Panc1 (cell line): ENCODE data around the gene EFNA2. TPM values are rescaled to one million over a fixed set of nuclear protein-coding genes. Genes with fewer than 3 reads are reported as not detected.
A peak's percentile ranks its signal among the peaks of the same experiment; 100 is the strongest.

Experiments
- ATAC-seq: fragments of 200-7000 bp; cut with Tn5 transposase; 2 replicates; pipeline ENCODE4 v1.9.1; 2020; ENCODE audit warnings: mild to moderate bottlenecking, moderate library complexity
- BruUV-seq: library from RNA; stranded (reverse); fragments of 400-500 nt; replicated peaks from 2 replicates; lab custom pipeline; 2021; lab: Mats Ljungman, UMichigan
- CTCF ChIA-PET: fragments of 300-600 bp; sonication (Branson Sonifier 250); formaldehyde crosslinking; loops from one replicate; lab custom pipeline; 2022; ENCODE audit warnings: antibody characterized with exemption; lab: Charles Lee
- POLR2A ChIA-PET: fragments of 300-600 bp; sonication (Branson Sonifier 250); formaldehyde crosslinking; loops from one replicate; lab custom pipeline; 2022; ENCODE audit warnings: antibody characterized with exemption; lab: Charles Lee
- DNase-seq: peaks from one replicate; pipeline ENCODE4 v3.0.0-alpha.2; 2010; ENCODE audit warnings: low read depth, low spot score
- H3K27ac ChIP-seq: 2 replicates; pipeline ENCODE4 v1.5.1; 2011; ENCODE audit warnings: mild to moderate bottlenecking, low read length, inconsistent platforms
- H3K27me3 ChIP-seq: fragments of 200-500 bp; sonication (Bioruptor generic); 2 replicates; pipeline ENCODE4 v1.6.0; 2014; ENCODE audit warnings: low read length, inconsistent platforms; ENCODE audit not compliant: control insufficient read depth, insufficient read depth
- H3K36me3 ChIP-seq: fragments of 200-500 bp; sonication (Bioruptor generic); 2 replicates; pipeline ENCODE4 v1.5.1; 2014; ENCODE audit warnings: inconsistent platforms, mild to moderate bottlenecking, low read length, moderate library complexity; ENCODE audit not compliant: control insufficient read depth, insufficient read depth
- H3K4me1 ChIP-seq: 2 replicates; pipeline ENCODE4 v1.5.1; 2011; ENCODE audit warnings: inconsistent platforms, mild to moderate bottlenecking, low read length, moderate library complexity; ENCODE audit not compliant: control insufficient read depth, insufficient read depth
- H3K4me3 ChIP-seq, 2 experiments: 2 replicates each; pipeline ENCODE4 v1.5.1; 2011 to 2012; ENCODE audit warnings: low read depth in 2 of 2, low read length in 2 of 2, mild to moderate bottlenecking in 2 of 2, inconsistent platforms in 1 of 2, moderate library complexity in 1 of 2
- H3K9me3 ChIP-seq: fragments of 200-500 bp; sonication (Bioruptor generic); 2 replicates; pipeline ENCODE4 v1.5.1; 2014; ENCODE audit warnings: low read depth, mild to moderate bottlenecking, inconsistent platforms, low read length, moderate library complexity; ENCODE audit not compliant: control insufficient read depth, insufficient read depth
- POLR2AphosphoS5 ChIP-seq: IDR thresholded peaks from 2 replicates; pipeline ENCODE4 v1.6.1; 2012; ENCODE audit warnings: mild to moderate bottlenecking, low read depth, low read length, moderate library complexity
- SIN3A ChIP-seq: IDR thresholded peaks from 2 replicates; pipeline ENCODE4 v1.6.1; 2012; ENCODE audit warnings: low read depth, mild to moderate bottlenecking, low read length, moderate library complexity, borderline replicate concordance; ENCODE audit not compliant: insufficient read depth
- TCF7L2 ChIP-seq: IDR thresholded peaks from 2 replicates; pipeline ENCODE4 v1.6.1; 2011; ENCODE audit warnings: mild to moderate bottlenecking, low read depth, low read length, inconsistent platforms
- in situ Hi-C: cut with HindIII; loops from 2 replicates; pipeline ENCODE4 v1.10.0; 2016; ENCODE audit warnings: low sequenced_read_pairs, low pct_unique_long_range_greater_than_20kb
- intact Hi-C: fragments of 100-400 bp; cut with micrococcal nuclease; formaldehyde crosslinking; loops from one replicate; pipeline ENCODE4 v1.10.0; 2022; ENCODE audit not compliant: unreplicated experiment
- total RNA-seq: library from RNA; stranded (reverse); gene quantifications from one replicate; pipeline ENCODE4 v1.2.1, GENCODE V29; 2021; ENCODE audit not compliant: unreplicated experiment
- TF ChIP-seq, protein P1 (sequence below), 2 experiments: IDR thresholded peaks; 2 replicates each; pipeline ENCODE4 v1.6.1; 2011 to 2012; ENCODE audit warnings: low read depth in 2 of 2, control low read depth in 1 of 2, low read length in 1 of 2, mild to moderate bottlenecking in 1 of 2, moderate library complexity in 1 of 2; ENCODE audit not compliant: insufficient read depth in 1 of 2
- TF ChIP-seq, protein P2 (sequence below): fragments of 450-650 bp; IDR thresholded peaks from 2 replicates; pipeline ENCODE4 v1.5.1; 2017; ENCODE audit warnings: mild to moderate bottlenecking

The EFNA2 gene
- total RNA-seq, 1 experiment from 2014 or later: 7.8 TPM

DNA sequence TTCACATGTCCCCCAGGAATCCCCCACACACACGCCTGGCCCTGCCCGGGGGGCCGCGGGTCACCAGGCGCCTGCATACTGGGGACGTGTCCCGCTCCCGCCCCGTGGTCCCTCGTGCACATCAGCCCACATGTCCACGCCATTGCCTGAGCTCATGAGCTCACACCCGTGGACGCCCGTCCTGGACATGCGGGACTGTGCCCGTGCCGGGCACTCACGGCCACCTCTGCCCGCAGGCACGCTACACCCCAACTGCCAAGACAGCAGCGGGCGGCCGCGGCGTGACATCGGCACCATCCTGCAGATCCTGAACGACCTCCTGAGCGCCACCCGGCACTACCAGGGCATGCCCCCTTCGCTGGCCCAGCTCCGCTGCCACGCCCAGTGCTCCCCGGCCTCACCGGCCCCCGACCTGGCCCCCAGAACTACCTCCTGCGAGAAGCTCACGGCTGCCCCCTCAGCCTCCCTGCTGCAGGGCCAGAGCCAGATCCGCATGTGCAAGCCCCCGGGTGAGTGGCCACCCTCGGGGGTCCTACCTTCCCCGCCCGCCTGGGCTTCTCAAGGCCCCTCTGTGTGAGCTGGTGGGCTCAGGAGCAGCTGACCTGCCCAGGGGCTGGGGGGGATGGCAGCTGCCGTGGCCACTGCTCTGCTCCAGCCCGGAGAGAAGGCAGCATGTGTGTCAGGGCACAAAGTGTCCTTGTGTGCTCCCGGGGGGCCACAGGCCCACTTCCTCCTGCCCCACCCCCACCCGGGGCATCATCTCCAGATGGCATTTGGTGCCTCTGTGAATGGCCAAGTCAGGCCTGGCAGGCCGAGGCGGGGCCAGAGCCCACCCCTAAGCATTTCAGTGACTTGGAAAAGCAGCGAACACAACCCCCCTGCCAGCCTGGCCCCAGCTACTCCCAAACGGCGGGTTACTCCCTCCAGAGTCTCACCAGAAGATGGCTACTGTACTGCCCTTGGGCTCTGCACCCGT, 30.2 kb upstream of the EFNA2 start:
- Histone ChIP-seq H3K9me3 (no peaks in the 10 kb centered on the region), H3K4me1 (peaks cover 63% of the 10 kb centered on the region), H3K27ac (peak overlapping the region; percentile 62), H3K36me3 (peaks cover 2% of the 10 kb centered on the region), H3K27me3 (no peaks in the 10 kb centered on the region), H3K4me3 (no peak overlapping the region)
- DNase-seq (no peak), ATAC-seq (no peak)
- in situ Hi-C loops (no loop called here), intact Hi-C loops (no loop called here)
- ChIA-PET CTCF (no interaction called here), POLR2A (no interaction called here)
- BruUV-seq: no TSS peak
- TF ChIP-seq POLR2AphosphoS5 (0 out of 2 replicates have a peak, but pooled peaks have one; percentile 37), SIN3A (no peak)

DNA sequence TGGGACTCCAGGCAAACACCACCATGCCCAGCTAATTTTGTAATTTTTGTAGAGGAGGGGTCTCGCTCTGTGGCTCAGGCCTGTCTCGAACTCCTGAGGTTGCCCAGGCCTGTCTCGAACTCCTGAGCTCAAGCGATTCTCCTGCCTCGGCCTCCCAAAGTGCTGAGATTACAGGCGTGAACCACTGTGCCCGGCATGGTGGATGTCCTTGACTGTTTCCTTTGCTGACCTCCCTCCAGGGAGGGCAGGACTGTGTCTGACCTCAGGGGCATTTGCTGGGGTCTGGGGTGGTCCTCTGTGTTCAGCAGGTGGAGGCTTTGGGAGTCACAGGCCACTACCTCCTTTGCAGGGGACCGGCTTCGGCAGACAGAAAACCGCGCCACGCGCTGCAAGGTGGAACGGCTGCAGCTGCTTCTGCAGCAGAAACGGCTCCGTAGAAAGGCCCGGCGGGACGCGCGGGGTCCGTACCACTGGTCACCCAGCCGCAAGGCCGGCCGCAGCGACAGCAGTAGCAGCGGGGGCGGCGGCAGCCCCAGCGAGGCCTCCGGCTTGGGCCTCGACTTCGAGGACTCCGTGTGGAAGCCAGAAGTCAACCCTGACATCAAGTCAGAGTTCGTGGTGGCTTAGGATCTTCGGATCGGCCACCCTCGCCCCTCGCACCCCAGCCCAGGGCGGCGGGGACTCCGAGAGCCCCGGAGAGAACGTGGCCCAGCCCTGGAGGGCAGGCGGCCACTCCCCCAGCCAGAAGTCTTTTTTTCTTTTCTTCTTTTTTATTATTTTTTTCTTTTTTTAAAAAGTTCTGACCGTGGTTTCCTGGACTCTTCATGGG, 28.8 kb upstream of the EFNA2 start:
- ChIA-PET POLR2A (no interaction called here), CTCF (interaction anchor here (0.5 kb wide), 1 partner anchor 11 kb away, joined by 6 read pairs; no protein-coding TSS in a partner anchor)
- peaks cover 63% of the 10 kb centered on the region for H3K4me1 ChIP-seq

More for the DNA sequence above, 28.8 kb upstream of the EFNA2 start:
- H3K4me3 ChIP-seq: peak overlapping the region in 1 of 2 experiments; percentile 18; a peak in 2 of 4 replicates
- TF ChIP-seq, protein P1, sequence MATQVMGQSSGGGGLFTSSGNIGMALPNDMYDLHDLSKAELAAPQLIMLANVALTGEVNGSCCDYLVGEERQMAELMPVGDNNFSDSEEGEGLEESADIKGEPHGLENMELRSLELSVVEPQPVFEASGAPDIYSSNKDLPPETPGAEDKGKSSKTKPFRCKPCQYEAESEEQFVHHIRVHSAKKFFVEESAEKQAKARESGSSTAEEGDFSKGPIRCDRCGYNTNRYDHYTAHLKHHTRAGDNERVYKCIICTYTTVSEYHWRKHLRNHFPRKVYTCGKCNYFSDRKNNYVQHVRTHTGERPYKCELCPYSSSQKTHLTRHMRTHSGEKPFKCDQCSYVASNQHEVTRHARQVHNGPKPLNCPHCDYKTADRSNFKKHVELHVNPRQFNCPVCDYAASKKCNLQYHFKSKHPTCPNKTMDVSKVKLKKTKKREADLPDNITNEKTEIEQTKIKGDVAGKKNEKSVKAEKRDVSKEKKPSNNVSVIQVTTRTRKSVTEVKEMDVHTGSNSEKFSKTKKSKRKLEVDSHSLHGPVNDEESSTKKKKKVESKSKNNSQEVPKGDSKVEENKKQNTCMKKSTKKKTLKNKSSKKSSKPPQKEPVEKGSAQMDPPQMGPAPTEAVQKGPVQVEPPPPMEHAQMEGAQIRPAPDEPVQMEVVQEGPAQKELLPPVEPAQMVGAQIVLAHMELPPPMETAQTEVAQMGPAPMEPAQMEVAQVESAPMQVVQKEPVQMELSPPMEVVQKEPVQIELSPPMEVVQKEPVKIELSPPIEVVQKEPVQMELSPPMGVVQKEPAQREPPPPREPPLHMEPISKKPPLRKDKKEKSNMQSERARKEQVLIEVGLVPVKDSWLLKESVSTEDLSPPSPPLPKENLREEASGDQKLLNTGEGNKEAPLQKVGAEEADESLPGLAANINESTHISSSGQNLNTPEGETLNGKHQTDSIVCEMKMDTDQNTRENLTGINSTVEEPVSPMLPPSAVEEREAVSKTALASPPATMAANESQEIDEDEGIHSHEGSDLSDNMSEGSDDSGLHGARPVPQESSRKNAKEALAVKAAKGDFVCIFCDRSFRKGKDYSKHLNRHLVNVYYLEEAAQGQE (IDR thresholded peaks at IDR 0.05; ENCODE audit: insufficient read depth in 1 of 2, low read depth in 2 of 2, low read length in 1 of 2): no peak
- TF ChIP-seq POLR2AphosphoS5 (no peak; the same call in 1 of the 2 replicates), SIN3A (no peak), TCF7L2 (no peak)
- TF ChIP-seq, protein P2, sequence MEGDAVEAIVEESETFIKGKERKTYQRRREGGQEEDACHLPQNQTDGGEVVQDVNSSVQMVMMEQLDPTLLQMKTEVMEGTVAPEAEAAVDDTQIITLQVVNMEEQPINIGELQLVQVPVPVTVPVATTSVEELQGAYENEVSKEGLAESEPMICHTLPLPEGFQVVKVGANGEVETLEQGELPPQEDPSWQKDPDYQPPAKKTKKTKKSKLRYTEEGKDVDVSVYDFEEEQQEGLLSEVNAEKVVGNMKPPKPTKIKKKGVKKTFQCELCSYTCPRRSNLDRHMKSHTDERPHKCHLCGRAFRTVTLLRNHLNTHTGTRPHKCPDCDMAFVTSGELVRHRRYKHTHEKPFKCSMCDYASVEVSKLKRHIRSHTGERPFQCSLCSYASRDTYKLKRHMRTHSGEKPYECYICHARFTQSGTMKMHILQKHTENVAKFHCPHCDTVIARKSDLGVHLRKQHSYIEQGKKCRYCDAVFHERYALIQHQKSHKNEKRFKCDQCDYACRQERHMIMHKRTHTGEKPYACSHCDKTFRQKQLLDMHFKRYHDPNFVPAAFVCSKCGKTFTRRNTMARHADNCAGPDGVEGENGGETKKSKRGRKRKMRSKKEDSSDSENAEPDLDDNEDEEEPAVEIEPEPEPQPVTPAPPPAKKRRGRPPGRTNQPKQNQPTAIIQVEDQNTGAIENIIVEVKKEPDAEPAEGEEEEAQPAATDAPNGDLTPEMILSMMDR: no peak
- DNase-seq: no peak
- intact Hi-C loops (no loop called here), in situ Hi-C loops (no loop called here)
- no TSS peak for BruUV-seq
- H3K9me3 ChIP-seq: no peaks in the 10 kb centered on the region
- ATAC-seq: no peak
- H3K27me3 ChIP-seq: no peaks in the 10 kb centered on the region
- peak overlapping the region; percentile 89 for H3K27ac ChIP-seq
- H3K36me3 ChIP-seq: peaks cover 2% of the 10 kb centered on the region
